Left renal cortex interstitium (tissue), 4 donors: ENCODE measurements around the gene ELMO1. TPM values are rescaled to one million over a fixed set of nuclear protein-coding genes. Genes with fewer than 3 reads are reported as not detected.

ENCODE experiments used
- DNase-seq, 4 donors: peaks; one replicate each; pipeline ENCODE4 v3.0.0-alpha.2; 2013; ENCODE audit warnings: low read depth in 4 of 4, low spot score in 2 of 4, missing footprints in 1 of 4
- polyA plus RNA-seq, 4 donors: library from polyadenylated mRNA; unstranded; fragments of 120-200 nt; gene quantifications; one replicate each; pipeline ENCODE4 v1.2.1, GENCODE V29; 2013; ENCODE audit not compliant: insufficient read length in 4 of 4

ELMO1 gene
- polyA plus RNA-seq, 4 donors: 8.1 to 12.2 (median 9.6) TPM

DNA sequence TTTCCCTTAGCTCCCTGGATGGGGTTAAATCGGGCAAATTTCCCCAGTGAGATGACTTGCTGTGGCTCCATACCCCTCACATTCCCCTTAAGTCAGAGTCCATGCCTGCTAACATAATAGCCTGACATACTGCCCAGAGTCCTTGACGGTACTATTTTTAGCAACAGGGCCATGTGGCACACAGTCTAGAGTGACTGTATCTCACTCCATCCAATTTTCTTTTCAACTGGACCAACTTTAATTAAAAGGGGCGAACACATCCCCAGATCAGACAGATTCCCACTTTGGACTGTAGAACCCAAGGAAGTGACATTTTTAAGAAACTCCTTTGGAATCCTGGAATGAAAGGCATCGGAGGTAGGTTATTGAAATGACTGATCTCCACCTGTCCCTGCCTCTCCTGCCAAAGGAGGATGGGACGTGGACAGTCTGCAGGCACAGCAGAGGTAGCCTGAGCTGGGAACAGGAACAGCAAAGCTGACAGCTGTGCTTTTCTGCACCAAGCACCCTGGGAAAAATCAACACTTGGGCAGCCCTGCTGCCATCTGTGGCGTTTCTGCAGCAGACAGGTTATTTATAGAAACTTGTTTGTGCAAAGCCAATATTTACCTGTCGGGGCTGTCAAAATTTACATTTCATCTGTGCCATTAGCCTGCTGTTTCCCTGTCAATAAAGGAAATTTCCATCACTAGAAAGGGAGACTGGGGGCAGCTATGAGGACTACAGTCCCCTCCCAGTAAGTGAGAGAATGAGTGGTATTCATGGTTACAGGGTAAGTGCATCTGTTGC, 502.9 kb downstream of the ELMO1 start:
- DNase-seq: no peak

DNA sequence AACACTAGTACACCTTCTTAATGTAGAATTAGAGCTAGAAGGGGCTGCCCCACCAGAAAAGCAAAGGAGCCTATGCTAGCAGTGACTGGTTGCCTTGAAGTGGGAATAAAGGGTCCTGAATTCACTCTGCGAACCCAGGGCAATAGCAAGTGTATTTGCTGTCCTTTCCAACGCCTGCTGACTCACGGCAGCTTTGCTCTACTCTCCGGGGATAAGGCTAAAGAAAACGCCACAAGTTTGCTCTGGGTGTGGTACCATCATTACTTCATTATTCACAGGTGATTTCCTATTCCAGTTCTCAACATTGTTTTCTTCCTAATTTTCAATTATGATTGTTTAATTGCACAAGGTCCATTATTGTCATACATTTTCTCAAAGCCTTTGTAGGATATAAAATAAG, 503.8 kb downstream of the ELMO1 start:
- DNase-seq: no peak

DNA sequence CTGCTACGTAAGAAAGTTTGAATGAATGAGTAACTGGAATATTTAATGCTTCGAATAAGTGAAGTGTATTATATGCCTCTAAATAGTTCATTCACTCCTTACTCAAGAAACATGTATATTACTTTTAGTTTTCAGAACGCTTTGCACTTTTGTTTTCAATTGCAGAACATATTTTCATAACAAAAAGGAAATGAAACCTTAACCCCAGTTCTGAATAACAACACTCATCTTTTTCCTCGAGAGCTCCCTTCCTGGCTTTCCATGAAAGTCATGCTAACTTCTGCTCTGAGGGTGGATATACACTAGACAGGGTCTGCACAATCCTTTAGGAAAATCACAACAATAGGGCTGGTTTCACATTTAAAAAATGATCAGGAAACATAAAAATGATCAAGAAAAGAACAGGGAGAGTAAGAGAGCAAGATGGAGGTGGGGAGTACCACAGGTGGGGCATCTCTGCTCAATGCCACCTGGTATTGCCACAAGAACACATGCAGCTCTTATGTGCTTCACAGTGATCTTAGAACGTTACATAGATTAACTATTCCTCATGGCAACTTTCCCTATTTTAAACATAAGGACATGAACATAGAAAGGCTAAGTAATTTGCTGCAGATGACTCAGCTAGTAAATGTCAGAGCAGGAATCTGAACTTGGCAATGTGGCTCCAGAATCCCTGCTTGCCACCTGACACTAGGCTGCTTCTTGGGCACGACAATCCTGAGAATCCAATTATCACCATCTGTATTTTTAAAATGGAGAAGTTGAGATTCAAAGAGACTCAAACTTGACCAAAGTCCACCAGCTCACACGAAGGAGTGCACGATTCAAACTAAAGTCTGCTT, 504.9 kb downstream of the ELMO1 start:
- DNase-seq: no peak

DNA sequence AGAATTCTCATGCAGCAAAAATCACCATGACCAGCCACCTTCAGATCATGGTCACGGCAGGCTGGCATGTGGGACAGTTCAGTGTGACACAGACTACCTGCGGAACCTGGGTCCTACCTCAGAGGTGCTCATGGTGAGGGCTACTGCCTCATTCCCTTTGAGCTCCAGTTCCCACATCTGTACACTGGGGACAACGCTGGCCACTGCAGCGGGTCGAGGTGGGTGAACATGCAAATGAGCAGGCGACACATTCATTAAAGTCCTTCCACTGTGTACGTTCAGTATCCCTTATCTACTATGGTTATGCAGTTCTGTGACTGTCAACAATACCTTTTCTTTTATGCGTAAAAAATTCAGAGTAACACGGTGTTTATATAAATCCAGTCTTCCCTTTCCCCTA, 505.7 kb downstream of the ELMO1 start:
- no peak for DNase-seq

DNA sequence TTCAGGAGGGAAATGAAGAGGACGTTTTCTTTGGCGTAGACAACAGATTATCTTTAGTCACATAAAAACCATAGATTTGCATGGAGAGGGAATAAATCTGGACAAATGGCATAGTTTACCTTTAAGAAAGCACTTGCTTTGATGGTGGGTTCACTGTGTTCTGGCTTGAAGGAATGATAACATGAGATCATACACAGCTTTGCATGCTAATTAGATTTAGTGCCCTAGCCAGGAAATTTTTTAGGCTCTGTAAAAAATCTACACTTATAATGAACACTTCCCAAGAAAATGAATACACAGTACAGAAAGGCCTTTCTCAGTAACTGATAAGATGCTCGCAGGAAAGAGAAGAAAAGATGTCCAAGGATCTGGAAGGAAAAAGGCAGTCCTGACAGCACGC, 506.1 kb downstream of the ELMO1 start:
- DNase-seq: no peak

DNA sequence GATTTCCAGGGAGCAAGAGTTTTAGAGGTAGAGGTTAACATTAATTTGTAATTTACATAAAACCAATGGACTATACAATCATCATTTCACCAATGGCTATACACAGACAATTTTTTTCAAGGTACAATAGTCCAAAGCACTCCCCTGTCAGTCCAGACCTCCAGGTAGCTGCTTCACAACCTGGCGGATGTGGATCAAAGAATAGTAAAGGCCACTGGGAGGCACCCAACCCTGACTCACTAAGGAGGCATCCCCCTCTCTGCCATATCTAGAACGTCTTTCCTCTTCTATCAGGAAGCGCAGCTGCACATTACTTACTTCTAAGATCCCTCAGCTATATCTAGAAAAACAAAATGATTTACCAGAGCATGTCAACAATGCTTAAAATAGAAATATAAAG, 506.6 kb downstream of the ELMO1 start:
- no peak for DNase-seq

DNA sequence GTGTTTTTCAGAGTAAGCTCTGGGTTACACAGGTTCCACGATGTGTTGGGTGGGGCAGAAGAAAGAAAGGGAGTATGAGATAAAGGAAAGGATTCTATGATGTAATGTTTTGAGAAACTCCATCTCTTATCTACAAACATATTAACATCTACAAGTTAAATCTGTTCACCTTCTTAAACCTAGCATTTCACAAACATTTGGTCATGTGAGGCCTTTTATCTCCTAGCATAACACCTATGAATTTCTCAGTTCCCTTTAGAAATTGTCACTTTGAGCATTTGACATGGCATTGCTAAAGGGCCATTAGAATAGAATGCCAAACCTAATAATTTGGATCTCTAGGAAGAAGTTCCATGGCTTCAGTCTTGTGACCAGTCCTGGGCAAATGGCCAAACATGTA, 507.3 kb downstream of the ELMO1 start:
- no peak for DNase-seq

DNA sequence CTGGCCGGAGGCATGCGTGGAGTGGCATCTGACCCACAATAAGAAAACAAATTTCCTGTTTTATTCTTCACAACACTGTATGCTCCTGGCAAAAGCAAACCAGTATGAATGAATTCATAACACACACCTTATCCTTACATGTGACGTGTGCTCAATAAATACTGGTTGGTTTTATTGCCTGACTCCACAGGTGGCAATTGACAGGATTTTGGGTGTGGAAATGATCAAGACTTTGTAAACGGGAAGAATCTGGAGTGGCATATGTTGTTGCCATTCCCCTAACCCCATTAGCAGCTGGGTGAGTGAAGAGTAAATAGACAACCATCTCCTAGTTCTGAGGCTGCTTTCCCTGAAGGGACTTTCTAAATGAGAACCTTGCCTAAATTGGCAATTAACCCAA, 508.8 kb downstream of the ELMO1 start:
- DNase-seq: no peak

DNA sequence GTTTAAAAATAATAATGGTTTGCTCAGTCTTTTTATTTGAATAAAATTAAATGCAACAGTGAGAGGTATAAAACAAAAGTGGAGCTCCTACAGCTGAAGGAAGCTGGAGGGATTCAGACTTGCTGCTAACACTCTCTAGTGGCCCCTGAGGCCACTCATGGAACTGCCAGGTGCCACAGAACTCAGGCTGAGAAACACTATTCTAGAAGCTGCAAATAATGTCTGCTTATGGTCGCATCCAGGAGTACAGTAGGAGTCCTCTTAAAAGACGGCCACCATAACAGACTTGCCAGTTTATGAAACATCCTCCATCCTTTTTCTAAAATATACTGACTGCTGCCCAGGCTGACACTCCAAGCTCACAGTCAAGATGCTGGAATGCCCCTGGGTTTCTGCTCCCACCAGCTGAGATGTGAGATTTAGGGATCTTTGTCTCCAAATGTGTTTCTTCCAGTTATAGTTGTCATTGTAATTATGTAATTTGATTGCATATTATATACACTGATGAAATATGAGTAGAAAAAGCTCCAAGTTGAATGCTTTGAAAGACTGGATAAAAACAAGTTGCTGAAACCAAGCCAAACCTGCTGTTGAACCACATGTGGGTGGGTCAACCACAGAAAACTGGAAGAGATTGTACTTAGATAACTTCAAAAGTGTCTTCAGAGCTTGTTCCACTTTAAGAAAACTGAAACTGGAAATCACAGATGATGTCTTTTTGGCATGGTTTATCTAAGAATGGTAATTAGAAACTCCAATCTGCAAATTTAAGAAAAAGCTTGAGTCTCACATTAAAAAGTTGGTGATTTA, 510.7 kb downstream of the ELMO1 start:
- no peak for DNase-seq

DNA sequence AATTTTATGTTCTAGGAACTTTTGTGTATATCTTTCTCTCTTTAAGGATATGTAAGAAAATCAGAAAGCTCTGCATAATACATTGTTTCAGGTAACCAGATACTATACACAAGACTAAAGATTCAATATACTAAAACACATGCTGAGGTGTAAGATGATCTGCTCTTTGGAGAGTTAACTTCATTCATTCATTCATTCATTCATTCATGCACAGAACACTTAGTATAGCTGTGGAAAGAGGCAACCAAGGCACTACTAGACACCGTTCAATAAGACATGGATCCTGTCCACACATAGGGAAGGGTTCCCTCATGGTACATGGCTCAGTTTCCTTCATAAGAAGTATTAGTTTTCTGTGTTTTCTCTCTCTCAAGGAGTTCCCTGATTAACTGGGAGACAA, 516.8 kb downstream of the ELMO1 start:
- DNase-seq: no peak

DNA sequence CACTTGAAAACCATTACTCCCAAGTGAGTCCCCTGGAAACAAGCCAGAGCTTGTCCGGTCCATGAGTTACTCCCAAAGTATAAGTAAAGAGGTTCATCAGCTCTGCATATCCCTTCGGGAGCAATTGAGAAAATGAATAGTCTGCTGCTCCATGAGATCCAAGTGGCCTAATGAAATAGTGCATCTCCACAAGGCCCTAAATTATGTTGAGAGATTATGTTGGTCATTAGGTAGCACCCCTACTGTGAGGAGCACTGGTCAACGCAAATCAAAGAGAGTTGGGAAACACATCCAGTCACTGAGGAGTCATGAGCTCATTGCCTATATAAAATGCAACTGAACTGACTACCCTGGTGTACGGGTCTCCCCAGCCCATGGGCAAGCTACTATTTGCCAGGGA, 518.9 kb downstream of the ELMO1 start:
- DNase-seq: no peak

DNA sequence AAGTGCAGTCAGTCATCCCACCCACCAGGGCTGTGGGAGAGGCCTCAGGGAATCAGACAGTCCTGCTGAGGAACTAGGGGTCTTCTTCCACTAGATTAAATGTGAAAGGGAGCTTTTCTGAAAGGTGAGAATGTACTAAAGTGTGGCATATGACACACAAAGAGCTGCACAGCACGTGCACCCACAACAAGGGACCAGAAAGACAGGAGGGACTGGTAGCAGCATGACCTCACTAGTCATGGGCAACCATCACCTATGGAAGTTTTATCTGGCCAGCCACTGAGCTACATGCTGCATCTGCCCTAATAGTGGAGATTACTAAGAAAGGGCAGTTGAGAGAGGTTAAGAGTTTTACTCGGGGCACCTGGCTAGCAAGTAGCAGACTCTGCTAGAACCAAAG, 519.9 kb downstream of the ELMO1 start:
- no peak for DNase-seq

DNA sequence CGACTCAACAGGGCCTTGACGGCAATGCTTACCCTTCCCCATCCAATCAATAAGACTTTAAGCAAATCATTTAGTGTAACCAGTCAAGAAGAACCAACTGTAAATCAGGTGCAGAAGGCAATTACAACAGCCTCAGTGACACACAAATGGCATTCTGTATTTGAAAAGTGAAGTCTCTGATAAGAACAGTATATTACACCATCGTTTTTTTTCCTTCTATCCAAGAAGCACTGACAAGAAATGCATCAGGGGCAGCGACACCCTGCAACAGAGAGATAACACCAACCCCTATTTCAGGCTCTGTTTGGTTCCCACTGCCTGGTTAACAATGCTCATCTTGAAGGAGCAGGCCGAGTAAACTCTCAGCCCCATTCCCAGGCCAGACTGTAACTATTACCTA, 520.4 kb downstream of the ELMO1 start:
- no peak for DNase-seq

DNA sequence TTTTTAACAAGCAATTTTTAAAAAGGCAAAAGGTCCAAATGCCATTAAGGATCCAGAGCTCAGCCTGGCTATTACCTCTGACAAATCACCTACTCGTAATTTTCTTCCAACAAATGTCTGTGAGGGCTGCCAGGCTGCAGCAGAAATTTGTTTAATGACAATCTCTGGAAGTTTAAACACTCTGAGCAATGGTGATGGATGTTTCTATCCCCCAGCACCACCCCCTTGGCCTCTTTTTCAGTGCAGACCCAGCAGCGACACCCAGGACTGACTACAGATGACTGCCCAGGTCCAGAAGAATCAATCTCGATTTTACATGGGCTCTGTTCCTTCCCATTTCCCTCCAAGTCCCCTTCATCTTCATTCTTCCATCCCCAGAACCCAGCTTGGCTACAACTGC, 523.0 kb downstream of the ELMO1 start:
- DNase-seq: no peak

DNA sequence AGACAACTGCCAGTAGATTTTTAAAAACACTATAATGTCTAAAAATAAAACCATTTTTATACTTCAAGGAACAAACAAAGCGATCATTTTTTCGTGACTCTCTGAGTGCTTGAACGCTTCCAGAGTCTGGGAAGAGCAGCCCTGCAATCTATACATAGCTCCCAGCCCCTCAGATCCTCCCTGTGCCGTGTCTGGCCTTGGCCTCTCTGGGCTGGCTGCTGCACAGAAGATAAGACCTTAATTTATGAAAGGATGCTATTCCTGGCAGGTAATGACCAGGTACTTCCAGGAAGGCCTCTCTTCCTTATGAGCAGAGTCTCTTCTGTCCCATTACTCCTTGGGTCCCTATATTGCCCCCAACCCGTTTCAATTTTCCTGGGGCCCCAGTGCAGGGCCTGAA, 523.5 kb downstream of the ELMO1 start:
- DNase-seq: no peak

DNA sequence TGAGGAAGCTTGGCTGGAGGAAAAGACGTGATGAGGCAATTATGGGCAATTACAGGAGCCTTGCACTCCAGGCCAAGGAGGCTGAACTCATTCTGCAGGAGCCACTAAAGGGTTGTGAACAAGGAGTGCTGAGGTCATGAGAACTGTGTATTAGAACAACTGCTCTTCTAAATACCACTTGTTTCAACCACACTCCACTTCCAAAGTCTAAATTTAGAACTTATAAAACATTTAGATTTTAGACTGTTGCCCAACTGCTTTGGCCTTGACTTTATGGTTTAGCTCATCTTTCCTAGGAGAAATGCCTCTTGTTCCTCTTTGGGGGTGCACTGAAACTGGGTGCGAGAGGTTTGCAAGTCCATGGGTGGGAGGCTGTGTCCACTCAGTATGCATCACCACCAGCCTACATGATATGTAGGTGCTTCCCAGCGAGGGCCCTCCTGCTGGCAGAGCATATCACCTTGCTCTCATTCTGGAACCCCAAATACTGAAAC, 524.7 kb downstream of the ELMO1 start:
- DNase-seq: no peak

DNA sequence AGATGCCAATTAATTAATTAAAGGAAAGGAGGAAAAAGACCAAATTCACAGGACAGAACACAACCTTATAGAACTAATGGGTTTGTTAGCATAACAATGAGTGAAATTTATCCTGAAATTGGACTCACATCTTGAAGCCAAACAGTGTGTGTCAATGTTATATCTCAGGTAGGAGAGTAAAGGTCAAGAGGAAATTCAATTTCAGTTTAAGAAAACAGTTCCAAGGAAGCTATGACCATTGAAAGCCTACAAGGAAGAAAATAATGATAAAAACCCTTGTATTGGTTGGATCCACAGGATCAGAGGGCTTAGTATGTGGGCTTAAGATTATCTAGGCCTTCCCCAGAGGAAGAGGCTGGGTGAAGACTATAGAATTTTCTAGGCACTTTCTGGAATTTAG, 525.5 kb downstream of the ELMO1 start:
- no peak for DNase-seq

DNA sequence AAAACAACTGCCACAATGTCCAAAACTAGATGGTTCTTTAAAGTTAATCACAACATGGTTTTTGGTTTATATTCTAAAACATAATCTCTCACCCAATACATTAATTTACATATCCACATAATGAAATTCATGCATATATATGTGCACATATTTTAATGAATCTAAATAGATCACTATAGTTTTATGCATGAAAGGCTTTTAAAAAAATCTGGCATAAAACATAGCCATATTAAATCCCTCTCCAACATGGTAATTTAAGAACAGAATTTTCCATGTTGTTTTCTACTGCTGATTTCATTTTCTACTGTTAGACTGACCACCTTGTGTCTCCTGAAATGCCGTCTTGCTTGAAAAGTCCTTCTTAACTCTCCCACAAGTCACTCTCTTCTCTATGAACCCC, 528.2 kb downstream of the ELMO1 start:
- no peak for DNase-seq

DNA sequence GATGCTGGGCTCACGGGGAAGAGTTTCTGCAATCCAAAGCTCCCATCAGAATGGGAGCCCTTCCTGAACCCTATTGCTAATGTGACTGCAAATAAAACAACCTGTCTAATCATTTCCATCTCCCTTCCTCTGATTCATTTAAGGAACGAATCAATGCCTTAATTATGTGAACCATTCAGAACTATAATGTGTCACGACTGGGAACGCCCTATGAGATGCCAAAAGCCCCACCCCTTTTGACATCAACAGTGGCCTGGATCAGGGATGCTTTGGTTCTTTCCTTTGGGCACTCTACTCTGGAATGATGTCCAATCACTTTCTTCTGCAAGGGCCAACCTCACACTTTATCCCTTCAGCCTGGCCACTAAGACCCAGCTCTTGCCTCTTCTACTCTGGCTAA, 528.9 kb downstream of the ELMO1 start:
- DNase-seq: no peak

DNA sequence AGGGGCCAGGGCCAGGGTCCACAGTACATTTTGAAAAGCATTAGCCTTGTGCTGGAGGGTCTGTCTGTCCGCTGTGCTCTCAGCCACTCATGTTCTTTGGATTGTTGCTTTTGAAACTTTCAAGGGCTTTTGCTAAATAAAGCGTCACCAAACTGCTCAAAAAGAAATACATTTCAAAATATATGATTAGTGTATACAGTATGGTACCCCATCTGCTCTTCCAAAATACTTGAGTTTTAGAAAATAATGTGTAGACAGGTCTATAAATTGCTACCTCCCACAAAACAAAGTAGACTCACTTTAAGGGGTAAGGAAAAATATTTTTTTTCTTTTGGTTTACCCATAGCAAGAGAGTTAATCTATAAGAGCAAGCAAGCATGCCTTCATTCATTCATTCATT, 530.1 kb downstream of the ELMO1 start:
- no peak for DNase-seq

DNA sequence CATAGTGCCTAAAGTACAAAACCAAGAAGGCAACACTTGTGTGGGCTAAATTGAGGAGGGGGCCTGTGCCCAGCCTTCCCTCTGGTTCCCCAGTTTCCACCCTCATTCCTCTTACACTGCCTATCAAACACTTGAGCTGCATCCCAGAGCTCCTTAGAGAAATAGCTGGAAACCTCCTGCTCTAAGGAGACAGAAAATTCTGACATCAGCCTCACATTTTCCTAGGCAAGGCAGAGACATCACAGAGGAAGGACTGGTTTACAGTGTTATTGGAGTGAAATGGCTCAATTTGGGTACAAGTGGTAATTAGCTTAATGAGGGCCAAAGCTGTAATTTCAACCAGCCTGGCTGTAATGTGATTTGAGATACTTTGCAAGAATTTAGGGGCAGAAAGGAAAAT, 532.0 kb downstream of the ELMO1 start:
- no peak for DNase-seq
